HTERT RPE-1 (cell line): ENCODE results near the gene SEC14L1.
"Not testable (repeated sequence)": the region's sequence is repeated elsewhere in the genome, so short reads cannot be mapped to it uniquely, and the experiment has no call there.

Experiments
- in situ Hi-C: fragments of 300-500 bp; cut with MboI; formaldehyde crosslinking; loops from 4 replicates; pipeline ENCODE4 v1.14.3; 2020; ENCODE audit warnings: low sequenced_read_pairs

Gene SEC14L1

DNA sequence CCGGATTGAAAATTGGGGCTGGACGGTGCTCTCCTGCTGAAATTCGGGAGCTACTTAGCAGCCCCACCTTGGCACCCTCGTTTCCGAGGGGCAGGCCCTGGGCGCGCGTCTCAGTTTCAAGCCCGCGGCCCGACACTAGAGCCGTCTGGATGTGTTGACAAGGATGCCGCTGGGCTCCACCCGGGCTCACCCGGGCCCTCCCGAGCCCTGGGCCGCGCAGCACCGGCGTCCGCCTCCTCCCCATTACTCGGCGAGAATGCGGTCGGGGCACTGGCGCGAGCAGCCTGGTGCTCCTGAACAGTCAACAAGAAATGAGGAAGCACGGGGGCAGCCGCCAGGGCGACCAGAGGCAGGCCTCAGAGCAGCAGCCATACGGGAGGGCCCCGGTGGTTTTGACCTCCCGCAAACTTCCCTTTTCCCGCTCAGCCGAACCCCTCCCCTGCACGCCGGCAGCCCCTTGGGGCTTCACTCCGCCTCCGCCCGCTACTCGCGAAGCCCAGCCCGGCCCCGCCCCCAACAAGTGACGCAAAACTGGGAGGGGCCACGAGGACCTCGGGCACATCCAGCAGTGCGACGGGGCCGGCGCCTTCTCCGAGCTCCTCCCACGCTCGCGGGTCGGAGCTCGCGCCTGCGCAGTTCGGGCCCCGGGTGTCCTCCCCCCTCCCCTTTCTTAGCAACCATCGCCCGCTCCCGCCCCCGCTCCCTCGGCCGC, 447 bp upstream of the SEC14L1 start:
- in situ Hi-C loops, result no loop called here

DNA sequence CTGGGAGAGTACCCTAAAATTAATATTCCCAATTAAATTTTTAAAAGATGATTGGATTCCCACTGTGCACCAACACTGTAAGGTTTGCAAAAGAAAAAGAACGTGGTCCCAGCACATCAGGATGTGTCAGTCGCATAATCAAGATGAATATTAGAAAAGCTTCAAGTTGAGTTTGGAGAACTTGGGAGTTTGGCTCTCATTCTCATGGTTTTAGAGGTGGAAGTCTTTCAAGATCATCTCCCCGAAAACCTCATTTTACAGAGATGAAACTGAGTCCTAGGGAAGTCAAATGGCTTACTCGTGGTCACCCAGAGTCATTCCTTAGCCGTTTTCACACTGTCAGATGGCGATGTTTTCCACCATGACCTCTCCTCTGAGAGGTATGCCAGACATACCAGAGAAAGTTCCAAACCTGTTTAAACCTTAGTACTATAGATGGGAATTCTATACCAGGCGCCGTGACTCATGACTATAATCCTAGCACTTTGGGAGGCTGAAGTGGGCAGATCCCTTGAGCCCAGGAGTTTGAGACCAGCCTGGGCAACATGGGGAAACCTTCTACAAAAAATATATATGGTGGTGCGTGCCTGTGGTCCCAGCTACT, 1.2 kb downstream of the SEC14L1 start:
- in situ Hi-C loops, result no loop called here

DNA sequence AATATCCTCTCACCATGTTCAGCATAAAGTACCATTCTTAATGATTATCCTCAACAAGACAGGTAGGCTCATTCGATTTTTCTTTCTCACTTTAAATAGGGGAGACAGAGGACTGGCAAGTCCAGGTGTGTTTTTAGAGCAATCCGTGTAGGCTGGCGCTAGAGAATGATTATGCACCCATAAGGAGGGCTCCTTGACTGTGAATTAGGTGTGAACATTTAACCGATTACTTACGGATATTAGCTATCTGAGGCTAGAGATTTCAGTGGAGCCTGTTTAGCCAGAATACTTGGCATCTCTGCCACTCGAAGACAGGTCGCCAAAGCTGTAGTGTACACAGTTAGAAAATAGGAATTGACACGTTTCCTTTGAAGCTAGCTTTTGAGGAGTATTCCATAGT, 1.9 kb downstream of the SEC14L1 start:
- in situ Hi-C loops, result no loop called here

DNA sequence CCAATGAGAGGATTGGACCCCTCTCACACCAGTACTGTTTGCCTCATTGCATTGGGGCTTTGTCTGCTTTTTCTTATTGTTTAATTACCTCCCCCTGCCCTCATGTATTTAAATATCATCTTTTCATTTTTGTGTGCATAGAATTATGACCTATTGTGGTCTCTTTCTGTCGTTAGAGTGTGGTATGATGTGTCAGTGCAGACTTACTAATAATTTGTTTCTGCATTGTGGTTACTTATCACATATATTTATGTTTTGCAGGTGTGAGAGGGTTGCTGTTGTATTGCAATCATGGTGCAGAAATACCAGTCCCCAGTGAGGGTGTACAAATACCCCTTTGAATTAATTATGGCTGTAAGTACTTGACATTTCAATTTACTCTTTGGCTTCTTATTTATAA, 2.5 kb downstream of the SEC14L1 start:
- in situ Hi-C loops, result no loop called here

DNA sequence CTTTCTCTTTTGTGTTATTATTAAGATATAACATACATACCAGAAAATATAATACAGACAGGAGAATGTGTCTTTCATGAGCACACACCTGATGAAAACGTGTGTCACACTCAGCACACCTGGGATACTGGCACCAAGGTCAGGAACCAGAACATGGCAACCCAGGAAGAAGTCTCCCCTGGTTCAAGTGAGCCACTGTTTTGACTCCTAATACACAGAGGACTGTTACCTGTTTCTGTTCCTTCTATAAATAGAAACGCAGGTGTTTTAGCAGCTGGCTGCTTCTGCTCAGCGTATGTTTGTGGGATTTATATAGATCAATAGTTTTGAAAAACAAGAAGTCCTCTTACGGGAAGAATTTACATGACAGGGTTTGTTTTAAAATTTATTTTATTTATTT, 3.5 kb downstream of the SEC14L1 start:
- in situ Hi-C loops, result no loop called here

DNA sequence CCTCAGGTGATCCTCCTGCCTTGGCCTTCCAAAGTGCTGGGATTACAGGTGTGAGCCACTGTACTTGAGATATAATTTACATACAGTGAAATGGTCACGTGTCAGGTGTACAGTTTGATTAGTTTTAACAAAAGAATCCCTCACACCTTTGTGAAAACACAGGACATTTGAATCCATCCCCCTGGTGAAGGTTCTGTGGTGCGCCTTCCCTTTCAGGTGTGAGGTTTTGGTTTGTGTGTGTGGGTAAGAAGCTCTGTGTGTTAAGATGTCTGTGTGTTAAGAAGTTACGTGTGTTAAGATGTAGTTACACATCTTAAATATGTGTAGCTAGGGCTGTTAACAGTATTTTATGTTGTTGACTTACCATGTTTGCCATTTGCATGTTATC, 4.4 kb downstream of the SEC14L1 start:
- in situ Hi-C loops, result no loop called here

DNA sequence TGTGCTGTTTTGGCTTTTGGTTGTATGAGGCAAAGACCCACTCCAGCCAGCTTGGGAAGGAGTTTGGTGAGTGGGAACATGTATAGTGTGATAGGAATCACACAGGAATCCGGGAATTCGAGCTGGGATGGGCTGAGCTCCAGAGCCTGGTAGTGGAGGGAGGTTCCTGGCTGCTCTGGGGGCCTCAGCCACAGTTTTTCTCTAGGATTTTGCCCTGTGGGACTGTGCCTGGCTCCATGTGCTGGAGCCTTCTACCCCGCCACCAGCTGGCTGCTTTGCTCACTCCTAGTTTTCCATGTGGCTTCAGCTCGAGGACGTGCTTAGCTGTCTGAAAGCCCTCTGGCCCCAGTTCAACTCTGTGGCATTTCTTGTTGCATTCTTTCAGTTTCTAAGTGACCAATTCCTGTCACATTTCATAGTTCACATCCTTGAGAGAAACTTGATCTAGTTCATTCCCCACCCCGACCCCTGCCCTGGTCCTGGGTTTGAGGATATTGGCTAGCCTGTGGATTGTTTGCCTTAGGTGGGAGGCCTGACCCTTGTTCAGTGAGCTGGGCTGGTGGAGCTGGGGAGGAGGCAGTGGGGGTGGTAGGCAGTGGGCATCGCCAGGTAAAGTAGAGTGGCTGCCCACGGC, 5.0 kb downstream of the SEC14L1 start:
- in situ Hi-C loops, result no loop called here

DNA sequence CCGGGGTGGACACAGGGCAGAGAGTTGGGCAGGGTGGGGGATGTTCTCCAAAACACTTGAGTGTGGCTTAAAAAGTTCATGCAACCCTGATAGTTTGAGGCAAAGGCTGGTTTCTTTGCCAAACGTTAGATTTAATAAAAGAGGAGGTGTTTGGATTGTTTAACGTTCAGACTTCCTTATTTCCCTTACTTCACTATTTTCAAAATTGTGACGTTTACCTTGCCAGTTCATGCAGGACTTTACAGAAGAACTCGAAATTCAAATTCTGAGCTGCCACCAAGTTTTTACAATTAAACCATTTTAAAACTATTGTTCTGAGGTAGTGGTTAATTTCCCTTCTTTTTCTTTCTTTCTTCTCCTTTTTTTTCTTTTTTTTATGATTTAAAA, 5.5 kb downstream of the SEC14L1 start:
- in situ Hi-C loops, result no loop called here

DNA sequence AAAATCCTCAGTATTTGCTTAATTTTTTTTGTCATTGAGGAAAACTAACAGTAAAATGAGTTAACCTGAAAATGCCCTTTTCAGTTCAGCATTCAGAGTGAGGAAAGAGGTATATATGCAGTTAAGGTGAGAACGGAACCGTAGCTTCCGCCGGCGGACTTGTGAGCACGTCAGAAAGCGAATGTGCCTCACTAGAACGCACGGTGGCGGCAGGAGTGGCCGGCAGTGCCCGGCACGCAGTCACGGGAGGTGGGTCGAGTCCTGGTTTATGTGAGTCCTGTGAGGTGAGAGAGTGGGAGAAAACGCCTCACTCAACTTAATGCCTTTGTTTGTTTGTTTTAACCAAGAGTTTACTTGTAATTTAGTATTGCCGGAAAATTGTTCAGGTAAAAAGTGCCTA, 6.1 kb downstream of the SEC14L1 start:
- in situ Hi-C loops, result no loop called here

DNA sequence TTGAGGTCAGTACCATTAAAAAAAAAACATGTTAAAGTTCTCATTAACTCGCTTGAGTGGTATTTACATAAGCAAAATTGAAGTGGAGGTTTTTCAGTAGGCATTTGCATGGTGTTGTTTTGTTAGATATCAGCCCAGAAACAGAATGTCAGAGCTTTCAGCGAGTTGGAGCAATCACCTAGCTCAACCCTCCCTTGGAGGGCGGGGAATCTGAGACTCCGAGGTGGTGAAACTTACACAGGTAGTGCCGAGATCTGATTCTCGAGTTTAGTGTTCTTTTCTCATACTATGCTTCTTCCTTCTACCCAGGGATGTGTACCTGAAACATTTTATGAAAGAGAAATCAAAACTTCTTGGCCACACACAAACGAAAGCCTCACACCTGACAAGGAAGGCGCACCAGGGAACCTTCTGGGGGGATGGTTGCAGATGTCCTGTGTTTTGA, 6.6 kb downstream of the SEC14L1 start:
- in situ Hi-C loops, result no loop called here

DNA sequence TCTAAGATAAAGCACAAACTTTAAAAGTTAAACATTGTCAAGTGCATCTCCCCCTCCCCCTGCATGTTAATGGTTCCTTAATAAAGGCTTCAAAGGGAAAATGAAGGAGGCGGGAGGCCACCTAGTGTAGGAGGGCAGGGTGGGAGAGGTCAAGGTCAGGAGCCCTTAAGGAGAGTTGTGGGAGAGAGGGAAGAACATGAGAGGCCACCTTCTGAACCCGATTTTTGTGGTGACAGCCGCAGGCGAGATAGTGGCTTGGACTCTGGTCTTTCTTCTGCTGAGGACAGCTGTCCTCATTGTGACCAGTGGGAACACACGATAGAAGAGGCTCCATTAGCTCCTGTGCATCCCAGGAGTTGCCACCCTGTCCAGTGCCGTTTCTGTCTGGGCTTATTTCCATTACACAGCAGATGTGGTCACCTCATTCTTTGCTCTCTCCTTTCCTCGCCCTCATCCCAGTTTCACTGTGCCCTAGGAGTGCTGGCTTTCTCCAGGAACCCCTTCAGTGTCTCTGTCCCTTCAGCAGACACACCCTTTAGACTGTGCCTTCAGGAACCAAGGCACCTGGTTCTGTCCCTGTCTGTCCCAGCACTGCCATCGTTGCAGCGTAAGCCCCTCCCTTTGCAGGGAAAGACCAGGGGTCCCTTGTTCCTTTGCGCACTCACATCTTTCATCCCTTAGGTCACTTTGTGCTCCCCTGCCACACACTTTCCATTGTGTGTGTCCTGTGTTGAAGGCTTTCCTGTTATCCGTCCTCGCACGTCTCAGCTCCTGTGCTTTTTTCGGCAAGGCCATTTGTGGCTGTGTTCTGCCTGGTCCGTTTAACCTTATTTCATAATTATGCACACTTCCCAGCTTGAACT, 7.5 kb downstream of the SEC14L1 start:
- in situ Hi-C loops, result no loop called here

DNA sequence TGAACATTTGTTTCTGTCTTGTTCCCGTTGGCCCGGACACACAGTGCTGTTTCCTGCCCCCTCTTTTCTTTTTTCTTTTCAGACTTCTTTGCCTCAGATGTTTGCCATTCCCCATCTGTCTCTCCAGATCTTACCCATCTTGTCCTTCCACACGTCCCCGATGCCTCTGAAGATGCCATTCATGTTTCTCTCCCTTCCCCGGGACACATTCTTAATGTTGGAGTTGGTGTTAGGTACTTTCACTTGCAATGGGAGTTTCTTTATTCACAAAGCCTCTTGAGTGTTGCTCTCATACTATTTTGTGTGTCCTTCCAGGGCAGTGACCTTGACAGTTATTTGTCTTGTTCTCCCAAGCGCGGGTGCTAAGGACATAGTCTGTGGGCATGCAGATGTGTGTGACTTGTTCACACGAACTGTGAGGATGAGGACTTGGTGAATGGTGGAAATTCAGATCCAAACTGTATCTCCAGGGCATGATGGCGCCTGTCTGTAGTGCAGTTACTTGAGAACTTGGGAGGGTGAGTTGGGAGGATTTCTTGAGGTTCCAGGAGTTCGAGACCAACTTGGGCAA, 8.3 kb downstream of the SEC14L1 start:
- in situ Hi-C loops, result no loop called here

DNA sequence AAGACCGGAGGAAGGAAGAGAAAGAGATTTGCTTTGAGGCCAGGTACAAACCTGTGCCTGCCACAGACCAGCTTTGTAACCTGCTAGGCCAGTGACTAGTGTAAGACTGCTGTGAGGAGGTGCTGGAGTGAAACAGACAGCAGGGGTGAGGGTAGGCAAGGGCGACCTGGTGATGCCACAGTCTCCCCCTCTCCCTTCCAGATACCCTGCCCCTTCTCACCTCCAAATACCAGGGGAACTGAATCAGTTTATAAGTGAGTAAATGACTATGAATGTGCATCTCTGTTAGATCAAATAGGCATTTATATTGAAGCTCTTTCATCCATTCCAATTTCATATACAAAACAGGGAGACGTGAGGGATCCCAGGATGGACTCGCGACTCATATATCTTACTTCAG, 9.4 kb downstream of the SEC14L1 start:
- in situ Hi-C loops, result no loop called here

DNA sequence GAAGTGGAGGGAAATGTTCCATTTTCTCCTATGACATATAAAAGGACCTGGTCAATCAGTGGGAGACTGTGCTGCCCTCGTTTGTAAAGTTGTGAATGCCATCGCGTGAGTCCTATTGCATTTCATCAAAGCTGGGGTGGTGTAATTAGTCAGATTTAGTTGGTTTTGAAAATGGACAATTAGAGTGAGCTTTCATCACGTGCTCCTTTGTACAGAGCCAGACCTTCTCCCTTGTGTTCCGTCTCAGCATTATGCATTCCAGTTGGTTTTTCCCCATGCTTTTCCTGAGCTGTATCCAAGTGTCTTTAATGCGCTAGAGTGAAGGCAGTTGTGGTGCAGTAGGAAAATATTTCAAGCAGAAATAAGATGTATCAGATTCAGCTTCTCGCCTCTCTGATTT, 10.4 kb downstream of the SEC14L1 start:
- in situ Hi-C loops, result no loop called here

DNA sequence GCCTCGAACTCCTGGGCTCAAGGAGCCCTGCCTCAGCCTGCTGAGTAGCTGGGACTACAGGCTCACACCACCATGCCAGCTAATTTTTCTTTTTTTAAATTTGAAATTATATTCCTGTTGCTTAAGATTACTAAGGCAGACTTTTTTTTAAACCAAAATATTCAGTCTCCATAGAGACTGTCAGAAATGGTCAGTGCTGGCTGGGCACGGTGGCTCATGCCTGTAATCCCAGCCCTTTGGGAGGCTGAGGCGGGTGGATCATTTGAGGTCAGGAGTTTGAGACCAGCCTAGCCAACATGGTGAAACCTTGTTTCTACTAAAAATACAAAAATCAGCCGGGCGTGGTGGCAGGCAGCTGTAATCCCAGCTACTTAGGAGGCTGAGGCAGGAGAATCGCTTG, 11.3 kb downstream of the SEC14L1 start:
- in situ Hi-C loops, result not testable (repeated sequence)

DNA sequence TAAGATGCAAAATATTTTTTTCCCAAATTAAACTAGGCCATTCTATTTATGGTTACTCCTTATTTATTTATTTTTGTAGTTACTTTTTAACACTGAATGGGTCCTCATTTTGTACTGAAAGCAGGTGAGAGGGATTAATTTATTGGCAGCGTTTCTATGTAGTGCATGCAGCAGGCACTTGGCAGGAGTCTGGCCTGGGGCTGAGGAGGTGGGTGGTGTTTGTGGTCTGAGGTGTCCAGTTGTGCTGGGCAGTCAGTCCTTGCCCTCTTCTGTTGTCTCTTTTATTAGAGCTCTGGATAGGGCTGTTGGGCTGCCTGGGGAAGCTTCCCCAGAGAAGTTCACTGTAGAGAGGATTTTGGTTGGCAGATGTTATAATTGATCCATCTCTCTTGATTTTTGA, 12.7 kb downstream of the SEC14L1 start:
- in situ Hi-C loops, result no loop called here

DNA sequence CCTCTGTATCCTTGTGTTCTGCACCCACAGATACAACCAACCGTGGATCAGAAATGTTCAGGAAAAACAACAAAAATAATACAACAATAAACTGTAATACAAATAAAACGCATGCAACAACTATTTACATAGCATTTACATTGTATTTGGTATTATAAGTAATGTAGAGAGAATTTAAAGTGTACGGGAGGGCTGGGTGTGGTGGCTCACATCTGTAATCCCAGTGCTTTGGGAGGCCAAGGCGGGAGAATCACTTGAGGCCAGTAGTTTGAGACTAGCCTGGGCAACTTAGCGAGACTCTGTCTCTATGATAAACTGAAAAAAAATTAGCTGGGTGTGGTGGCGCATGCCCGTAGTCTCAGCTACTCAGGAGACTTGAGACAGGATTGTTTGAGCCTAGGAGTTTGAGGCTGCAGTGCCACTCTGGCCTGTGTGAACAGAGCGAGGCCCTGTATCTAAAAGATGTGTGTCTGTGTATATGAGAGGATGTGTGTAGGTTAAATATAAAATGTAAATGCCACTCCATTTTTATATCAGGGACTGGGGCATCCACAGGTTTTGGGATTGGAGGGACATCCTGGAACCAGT, 13.3 kb downstream of the SEC14L1 start:
- in situ Hi-C loops, result no loop called here

DNA sequence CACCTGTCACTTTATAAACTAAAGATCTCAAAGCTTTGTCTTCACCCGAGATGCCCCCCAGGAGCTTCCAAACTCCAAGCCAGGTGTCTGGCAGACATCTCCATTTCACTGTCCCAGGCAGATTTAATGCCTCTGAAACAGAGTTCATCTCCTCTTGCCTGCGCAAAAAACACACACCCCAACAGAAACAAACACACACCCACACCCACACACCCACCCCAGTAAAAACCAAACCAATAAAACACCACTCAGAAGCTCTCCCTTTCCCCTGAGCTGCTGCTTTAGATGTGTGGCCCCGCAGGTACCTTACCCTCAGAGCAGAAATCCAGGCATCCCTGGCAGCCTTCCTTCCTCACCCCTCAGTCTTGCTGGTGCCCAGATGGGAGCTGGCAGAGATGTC, 14.4 kb downstream of the SEC14L1 start:
- in situ Hi-C loops, result no loop called here

DNA sequence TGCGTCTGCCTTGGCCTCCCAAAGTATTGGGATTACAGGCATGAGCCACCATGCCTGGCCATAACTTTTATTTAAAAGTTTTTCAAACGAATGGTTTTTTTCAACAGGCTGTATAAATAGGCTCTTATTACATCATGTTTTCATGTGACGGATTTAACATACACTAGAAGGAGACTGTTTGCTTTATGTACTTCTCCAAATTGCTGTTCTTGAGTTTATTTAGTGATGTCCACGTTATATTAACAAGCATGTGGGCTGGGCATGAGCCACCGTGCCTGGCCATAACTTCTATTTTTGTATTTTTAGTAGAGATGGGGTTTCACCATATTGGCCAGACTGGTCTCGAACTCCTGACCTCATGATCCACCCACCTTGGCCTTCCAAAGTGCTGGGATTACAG, 17.0 kb downstream of the SEC14L1 start:
- in situ Hi-C loops, result not testable (repeated sequence)

DNA sequence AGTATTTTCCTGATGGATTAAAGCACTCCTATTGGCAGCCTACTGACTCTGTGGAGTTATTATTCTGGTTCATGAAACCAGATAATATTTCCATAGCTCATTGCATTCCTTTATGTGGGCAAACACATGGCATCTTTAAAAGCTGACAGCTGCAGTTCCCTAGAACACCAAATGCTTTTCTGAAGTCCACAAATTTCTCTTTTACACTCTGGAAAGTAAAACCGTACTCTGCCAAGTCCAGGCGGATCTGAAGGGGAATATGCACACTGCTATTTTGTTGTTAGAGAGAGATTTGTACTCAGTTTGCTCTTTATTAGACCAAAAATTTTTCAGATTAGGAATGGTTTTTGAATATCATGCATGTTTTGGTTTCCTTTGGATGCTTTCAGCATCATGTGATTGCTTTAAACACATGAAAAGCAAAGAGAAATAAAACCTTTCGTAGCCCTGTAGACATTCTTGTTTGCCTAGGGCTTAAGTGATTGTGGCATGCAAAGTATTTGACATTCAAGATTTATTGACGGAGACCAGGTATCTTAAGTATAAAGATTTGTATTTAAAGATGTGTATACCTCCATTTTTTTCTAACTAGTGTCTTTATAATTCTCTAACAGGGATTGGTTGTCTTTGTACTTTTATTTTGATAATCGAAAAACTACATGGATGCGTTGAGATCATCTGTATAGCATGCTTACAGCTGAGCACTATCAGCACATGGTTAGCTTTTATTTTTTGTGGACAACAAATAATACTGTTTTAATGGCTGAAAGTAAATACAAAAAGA, 19.5 kb downstream of the SEC14L1 start:
- in situ Hi-C loops, result no loop called here
